ENCODE measurements around the gene KRT16.

GRCh38 chr17:41599680-41600079 lies 12.9 kb downstream of the KRT16 start:
- TF ChIP-seq CTCF (IDR thresholded peaks at IDR 0.05) (no peak), POLR2A (IDR thresholded peaks at IDR 0.05) (no peak), POLR2AphosphoS5 (IDR thresholded peaks at IDR 0.05) (no peak)
